ENCODE measurements around the gene CTDSPL2. TPM values are rescaled to one million over a fixed set of nuclear protein-coding genes. Genes with fewer than 3 reads are reported as not detected.
"Not testable (repeated sequence)": the region's sequence is repeated elsewhere in the genome, so short reads cannot be mapped to it uniquely, and the experiment has no call there.

Gene CTDSPL2
- total and polyA plus RNA-seq, 2 experiments from 2014 or later: 23.4 to 46.6 TPM

DNA sequence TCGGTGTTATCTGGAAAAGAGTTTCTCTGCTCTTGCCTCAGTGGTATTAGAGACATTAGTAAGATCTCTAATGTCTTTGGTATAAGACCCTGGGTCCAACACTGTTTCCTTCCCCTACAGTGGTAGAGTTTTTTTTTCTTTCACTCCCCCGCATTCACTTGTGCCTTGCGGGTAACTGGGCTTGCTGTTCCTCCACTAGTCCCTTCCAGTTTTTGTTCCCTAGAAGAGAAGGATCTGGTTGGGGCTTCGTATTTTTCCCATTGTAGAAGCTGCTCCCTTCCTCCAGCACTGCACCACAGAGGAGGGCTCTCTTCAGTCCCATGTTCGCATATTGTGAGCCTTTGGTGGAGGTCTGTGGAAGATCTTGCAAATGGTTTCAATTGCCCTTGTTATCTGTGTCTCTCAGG lies 13.7 kb downstream of the CTDSPL2 start:
- peak overlapping the region; percentile 65 for H3K27ac ChIP-seq
- TF ChIP-seq CTCF (IDR thresholded peaks at IDR 0.05; ENCODE audit: low read depth, low read length): no peak
- no peaks in the 10 kb centered on the region for H3K36me3 ChIP-seq
- no peaks in the 10 kb centered on the region for H3K9me3 ChIP-seq (ENCODE audit: low read depth)
- DNase-seq (ENCODE audit: low read depth in 1 of 2, low spot score in 1 of 2): peak in 1 of 2 donors; percentile 5
- no peak overlapping the region for H3K4me3 ChIP-seq
- no peaks in the 10 kb centered on the region for H3K27me3 ChIP-seq
- peaks cover 9% of the 10 kb centered on the region for H3K4me1 ChIP-seq (ENCODE audit: low read depth)

DNA sequence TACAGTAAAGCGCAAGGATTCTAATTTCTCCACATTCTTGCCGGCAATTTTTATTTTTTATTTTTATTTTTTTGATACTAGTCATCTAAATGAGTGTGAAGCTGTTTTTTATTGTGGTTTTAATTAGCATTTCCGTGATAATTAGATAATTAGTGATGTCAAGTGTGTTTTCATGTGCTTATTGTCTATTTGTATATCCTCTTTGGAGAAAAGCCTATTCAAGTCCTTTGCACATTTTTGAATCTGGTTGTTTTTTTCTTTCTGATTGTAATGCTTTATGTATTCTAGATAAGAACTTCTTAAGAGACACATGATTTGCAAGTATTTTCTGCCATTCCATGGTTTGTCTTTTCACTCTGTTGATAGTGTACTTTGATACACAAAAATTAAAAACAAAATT lies 16.1 kb downstream of the CTDSPL2 start:
- no peak for TF ChIP-seq CTCF (IDR thresholded peaks at IDR 0.05; ENCODE audit: low read depth, low read length)
- no peaks in the 10 kb centered on the region for H3K9me3 ChIP-seq (ENCODE audit: low read depth)
- no peak overlapping the region for H3K4me3 ChIP-seq
- no peaks in the 10 kb centered on the region for H3K36me3 ChIP-seq
- peaks cover 9% of the 10 kb centered on the region for H3K4me1 ChIP-seq (ENCODE audit: low read depth)
- H3K27me3 ChIP-seq: no peaks in the 10 kb centered on the region
- H3K27ac ChIP-seq: no peak overlapping the region
- DNase-seq (ENCODE audit: low read depth in 1 of 2, low spot score in 1 of 2): no peak

DNA sequence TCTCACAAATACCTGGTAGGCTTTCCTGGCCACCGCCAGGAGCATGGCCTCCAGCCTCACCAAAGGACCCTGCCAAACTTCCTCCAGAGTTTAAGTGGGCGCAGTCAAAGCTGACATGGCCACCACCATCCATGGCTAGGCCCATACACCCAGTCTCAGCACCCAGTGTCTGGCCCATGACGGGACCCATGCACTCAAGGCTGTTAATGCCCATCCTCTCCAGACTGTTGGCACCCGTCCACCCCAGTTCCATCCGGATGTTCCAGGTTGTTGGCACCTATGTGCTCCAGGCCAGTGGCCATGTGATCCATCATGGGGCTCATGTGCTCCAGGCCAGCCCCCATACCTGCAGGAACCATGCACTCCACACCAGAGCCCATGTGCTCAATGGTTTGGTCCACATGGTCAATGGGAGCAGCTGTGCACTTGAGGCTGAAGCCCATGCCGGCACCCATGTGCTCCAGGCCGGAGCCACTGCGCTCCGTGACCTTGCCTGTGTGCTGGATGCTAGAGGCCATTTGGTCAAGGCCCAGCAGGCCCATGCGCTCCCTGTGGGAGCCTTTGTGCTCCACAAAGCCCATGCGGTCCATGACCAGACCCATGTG lies 20.4 kb downstream of the CTDSPL2 start:
- Histone ChIP-seq H3K27me3 (no peaks in the 10 kb centered on the region), H3K27ac (no peak overlapping the region), H3K36me3 (no peaks in the 10 kb centered on the region)

GRCh38 chr15:44450172-44450571 lies 22.7 kb downstream of the CTDSPL2 start:
- H3K9me3 ChIP-seq (ENCODE audit: low read depth): no peaks in the 10 kb centered on the region

More for the DNA sequence above, 20.4 kb downstream of the CTDSPL2 start:
- H3K9me3 ChIP-seq (ENCODE audit: low read depth): no peaks in the 10 kb centered on the region
- H3K4me3 ChIP-seq: no peak overlapping the region
- H3K4me1 ChIP-seq (ENCODE audit: low read depth): no peaks in the 10 kb centered on the region
- TF ChIP-seq CTCF (IDR thresholded peaks at IDR 0.05; ENCODE audit: low read depth, low read length): no peak
- DNase-seq (ENCODE audit: low read depth in 1 of 2, low spot score in 1 of 2): no peak

GRCh38 chr15:44453578-44454283 lies 26.3 kb downstream of the CTDSPL2 start:
- H3K9me3 ChIP-seq (ENCODE audit: low read depth); H3K36me3 ChIP-seq; H3K27me3 ChIP-seq; DNase-seq (ENCODE audit: low read depth in 1 of 2, low spot score in 1 of 2); H3K4me3 ChIP-seq; H3K4me1 ChIP-seq (ENCODE audit: low read depth); H3K27ac ChIP-seq: not testable (repeated sequence)

More at GRCh38 chr15:44450172-44450571, 22.7 kb downstream of the CTDSPL2 start:
- Histone ChIP-seq H3K27me3 (no peaks in the 10 kb centered on the region), H3K4me1 (ENCODE audit: low read depth) (no peaks in the 10 kb centered on the region), H3K27ac (no peak overlapping the region), H3K4me3 (no peak overlapping the region), H3K36me3 (no peaks in the 10 kb centered on the region)
- DNase-seq (ENCODE audit: low read depth in 1 of 2, low spot score in 1 of 2): no peak
- TF ChIP-seq CTCF (IDR thresholded peaks at IDR 0.05; ENCODE audit: low read depth, low read length): no peak

DNA sequence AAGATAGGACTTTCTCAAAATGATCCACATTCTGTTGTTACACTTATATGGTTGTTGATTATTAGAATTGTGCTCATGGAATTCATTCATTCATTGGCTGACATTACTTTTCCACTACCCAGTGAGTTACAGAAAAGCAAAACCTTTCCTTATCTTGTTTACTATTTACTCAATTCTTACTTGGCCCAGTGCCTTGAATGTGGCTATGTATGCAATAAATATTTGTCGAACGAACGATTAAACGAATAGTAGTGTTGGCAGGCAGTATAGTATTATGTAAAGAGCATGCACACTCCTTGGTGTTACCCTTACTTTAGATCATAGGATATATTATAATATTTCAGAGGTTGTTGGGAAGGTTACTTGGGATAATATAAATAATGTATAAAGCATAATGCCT lies 31.0 kb downstream of the CTDSPL2 start:
- no peak for DNase-seq (ENCODE audit: low read depth in 1 of 2, low spot score in 1 of 2)
- no peaks in the 10 kb centered on the region for H3K9me3 ChIP-seq (ENCODE audit: low read depth)
- no peak overlapping the region for H3K4me3 ChIP-seq
- TF ChIP-seq CTCF (IDR thresholded peaks at IDR 0.05; ENCODE audit: low read depth, low read length): no peak
- H3K36me3 ChIP-seq: peaks cover 11% of the 10 kb centered on the region
- H3K27me3 ChIP-seq: no peaks in the 10 kb centered on the region
- no peak overlapping the region for H3K27ac ChIP-seq
- no peaks in the 10 kb centered on the region for H3K4me1 ChIP-seq (ENCODE audit: low read depth)
